Panc1 (cell line): ENCODE data around the gene MED31. TPM values are rescaled to one million over a fixed set of nuclear protein-coding genes. Genes with fewer than 3 reads are reported as not detected.

Experiments
- ATAC-seq: fragments of 200-7000 bp; cut with Tn5 transposase; 2 replicates; pipeline ENCODE4 v1.9.1; 2020; ENCODE audit warnings: mild to moderate bottlenecking, moderate library complexity
- BruUV-seq: library from RNA; stranded (reverse); fragments of 400-500 nt; replicated peaks from 2 replicates; lab custom pipeline; 2021; lab: Mats Ljungman, UMichigan
- CTCF ChIA-PET: fragments of 300-600 bp; sonication (Branson Sonifier 250); formaldehyde crosslinking; loops from one replicate; lab custom pipeline; 2022; ENCODE audit warnings: antibody characterized with exemption; lab: Charles Lee
- POLR2A ChIA-PET: fragments of 300-600 bp; sonication (Branson Sonifier 250); formaldehyde crosslinking; loops from one replicate; lab custom pipeline; 2022; ENCODE audit warnings: antibody characterized with exemption; lab: Charles Lee
- DNase-seq: peaks from one replicate; pipeline ENCODE4 v3.0.0-alpha.2; 2010; ENCODE audit warnings: low read depth, low spot score
- H3K27ac ChIP-seq: 2 replicates; pipeline ENCODE4 v1.5.1; 2011; ENCODE audit warnings: mild to moderate bottlenecking, low read length, inconsistent platforms
- H3K27me3 ChIP-seq: fragments of 200-500 bp; sonication (Bioruptor generic); 2 replicates; pipeline ENCODE4 v1.6.0; 2014; ENCODE audit warnings: low read length, inconsistent platforms; ENCODE audit not compliant: control insufficient read depth, insufficient read depth
- H3K36me3 ChIP-seq: fragments of 200-500 bp; sonication (Bioruptor generic); 2 replicates; pipeline ENCODE4 v1.5.1; 2014; ENCODE audit warnings: inconsistent platforms, mild to moderate bottlenecking, low read length, moderate library complexity; ENCODE audit not compliant: control insufficient read depth, insufficient read depth
- H3K4me1 ChIP-seq: 2 replicates; pipeline ENCODE4 v1.5.1; 2011; ENCODE audit warnings: inconsistent platforms, mild to moderate bottlenecking, low read length, moderate library complexity; ENCODE audit not compliant: control insufficient read depth, insufficient read depth
- H3K4me3 ChIP-seq, 2 experiments: 2 replicates each; pipeline ENCODE4 v1.5.1; 2011 to 2012; ENCODE audit warnings: low read depth in 2 of 2, low read length in 2 of 2, mild to moderate bottlenecking in 2 of 2, inconsistent platforms in 1 of 2, moderate library complexity in 1 of 2
- H3K9me3 ChIP-seq: fragments of 200-500 bp; sonication (Bioruptor generic); 2 replicates; pipeline ENCODE4 v1.5.1; 2014; ENCODE audit warnings: low read depth, mild to moderate bottlenecking, inconsistent platforms, low read length, moderate library complexity; ENCODE audit not compliant: control insufficient read depth, insufficient read depth
- CTCF ChIP-seq: fragments of 450-650 bp; IDR thresholded peaks from 2 replicates; pipeline ENCODE4 v1.5.1; 2017; ENCODE audit warnings: mild to moderate bottlenecking
- POLR2AphosphoS5 ChIP-seq: IDR thresholded peaks from 2 replicates; pipeline ENCODE4 v1.6.1; 2012; ENCODE audit warnings: mild to moderate bottlenecking, low read depth, low read length, moderate library complexity
- REST ChIP-seq, 2 experiments: IDR thresholded peaks; 2 replicates each; pipeline ENCODE4 v1.6.1; 2011 to 2012; ENCODE audit warnings: low read depth in 2 of 2, control low read depth in 1 of 2, low read length in 1 of 2, mild to moderate bottlenecking in 1 of 2, moderate library complexity in 1 of 2; ENCODE audit not compliant: insufficient read depth in 1 of 2
- SIN3A ChIP-seq: IDR thresholded peaks from 2 replicates; pipeline ENCODE4 v1.6.1; 2012; ENCODE audit warnings: low read depth, mild to moderate bottlenecking, low read length, moderate library complexity, borderline replicate concordance; ENCODE audit not compliant: insufficient read depth
- TCF7L2 ChIP-seq: IDR thresholded peaks from 2 replicates; pipeline ENCODE4 v1.6.1; 2011; ENCODE audit warnings: mild to moderate bottlenecking, low read depth, low read length, inconsistent platforms
- in situ Hi-C: cut with HindIII; loops from 2 replicates; pipeline ENCODE4 v1.10.0; 2016; ENCODE audit warnings: low sequenced_read_pairs, low pct_unique_long_range_greater_than_20kb
- intact Hi-C: fragments of 100-400 bp; cut with micrococcal nuclease; formaldehyde crosslinking; loops from one replicate; pipeline ENCODE4 v1.10.0; 2022; ENCODE audit not compliant: unreplicated experiment
- total RNA-seq: library from RNA; stranded (reverse); gene quantifications from one replicate; pipeline ENCODE4 v1.2.1, GENCODE V29; 2021; ENCODE audit not compliant: unreplicated experiment

Gene MED31
- total RNA-seq, 1 experiment from 2014 or later = 18.6 TPM

GRCh38 chr17:6681671-6682070 is 30.3 kb upstream of the MED31 start:
- TF ChIP-seq SIN3A (no peak), POLR2AphosphoS5 (no peak), CTCF (no peak), TCF7L2 (no peak), REST (IDR thresholded peaks at IDR 0.05; ENCODE audit: insufficient read depth in 1 of 2, low read depth in 2 of 2, low read length in 1 of 2) (no peak)
- H3K27me3 ChIP-seq = peaks cover 7% of the 10 kb centered on the region
- no peak for ATAC-seq
- H3K4me1 ChIP-seq = no peaks in the 10 kb centered on the region
- CTCF ChIA-PET = no interaction called here
- in situ Hi-C loops (no loop called here), intact Hi-C loops (no loop called here)
- DNase-seq = no peak
- POLR2A ChIA-PET = no interaction called here
- no peaks in the 10 kb centered on the region for H3K36me3 ChIP-seq
- no peaks in the 10 kb centered on the region for H3K9me3 ChIP-seq
- H3K4me3 ChIP-seq = no peak overlapping the region
- BruUV-seq = no TSS peak
- H3K27ac ChIP-seq = no peak overlapping the region

- H3K27me3 ChIP-seq = peaks cover 7% of the 10 kb centered on the region
- DNase-seq (no peak), ATAC-seq (no peak)
- CTCF ChIA-PET = no interaction called here
- no peaks in the 10 kb centered on the region for H3K9me3 ChIP-seq
- intact Hi-C loops = no loop called here
- BruUV-seq = no TSS peak
- H3K27ac ChIP-seq = no peak overlapping the region
- no peaks in the 10 kb centered on the region for H3K36me3 ChIP-seq
- H3K4me1 ChIP-seq = no peaks in the 10 kb centered on the region
- TF ChIP-seq REST (IDR thresholded peaks at IDR 0.05; ENCODE audit: insufficient read depth in 1 of 2, low read depth in 2 of 2, low read length in 1 of 2) (no peak), SIN3A (no peak), POLR2AphosphoS5 (no peak), TCF7L2 (no peak), CTCF (no peak)
- POLR2A ChIA-PET = no interaction called here
- no peak overlapping the region for H3K4me3 ChIP-seq
- in situ Hi-C loops = no loop called here
Observed at GRCh38 chr17:6681176-6681575, 29.8 kb upstream of the MED31 start.
